HG02642 (cell line): ENCODE results near the gene PIGW.
"Not testable (repeated sequence)": the region's sequence is repeated elsewhere in the genome, so short reads cannot be mapped to it uniquely, and the experiment has no call there.

Experiments used
- ATAC-seq: cut with Tn5 transposase; IDR thresholded peaks from one replicate; pipeline ENCODE4 v1.9.1; 2021; ENCODE audit warnings: mild to moderate bottlenecking; ENCODE audit not compliant: unreplicated experiment, poor library complexity

PIGW gene

DNA sequence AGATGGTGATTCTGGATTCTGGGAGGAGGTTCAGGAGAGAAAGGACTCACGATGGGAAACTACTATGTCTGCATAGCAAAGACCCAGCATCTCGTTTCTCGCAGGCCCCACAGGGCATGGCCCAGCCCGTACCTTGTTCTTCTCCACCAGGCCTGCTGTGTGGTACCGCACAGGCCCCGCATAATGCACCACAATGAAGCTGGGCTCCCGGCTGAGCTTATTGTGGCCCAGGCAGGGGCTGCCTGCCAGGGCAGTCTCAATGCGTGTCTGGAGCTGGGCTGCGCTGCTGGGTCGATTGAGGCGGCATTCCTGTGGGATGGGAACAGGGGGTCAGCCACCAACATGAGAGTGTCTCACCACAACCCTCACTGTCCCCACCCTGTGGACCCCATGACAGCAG lies 28.0 kb upstream of the PIGW start:
- no peak for ATAC-seq

DNA sequence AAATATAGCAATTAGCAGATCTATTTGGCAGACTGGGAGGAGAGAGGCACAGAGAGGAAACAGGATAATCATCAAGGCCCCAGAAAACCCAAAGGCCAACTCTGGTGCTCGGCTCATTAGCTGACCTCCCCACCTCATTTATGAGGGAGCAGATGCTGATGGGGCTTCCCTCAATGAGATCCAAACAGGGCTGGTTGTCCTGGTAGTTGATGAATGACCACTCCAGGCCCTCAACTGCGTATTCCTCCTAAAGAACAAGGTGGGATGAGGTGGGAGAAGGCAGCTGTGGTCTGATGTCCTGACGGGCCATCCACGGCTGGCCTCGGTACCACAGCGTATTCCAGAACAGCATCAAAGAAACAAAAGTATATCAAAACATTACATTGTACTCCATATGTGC lies 27.5 kb upstream of the PIGW start:
- ATAC-seq: no peak

DNA sequence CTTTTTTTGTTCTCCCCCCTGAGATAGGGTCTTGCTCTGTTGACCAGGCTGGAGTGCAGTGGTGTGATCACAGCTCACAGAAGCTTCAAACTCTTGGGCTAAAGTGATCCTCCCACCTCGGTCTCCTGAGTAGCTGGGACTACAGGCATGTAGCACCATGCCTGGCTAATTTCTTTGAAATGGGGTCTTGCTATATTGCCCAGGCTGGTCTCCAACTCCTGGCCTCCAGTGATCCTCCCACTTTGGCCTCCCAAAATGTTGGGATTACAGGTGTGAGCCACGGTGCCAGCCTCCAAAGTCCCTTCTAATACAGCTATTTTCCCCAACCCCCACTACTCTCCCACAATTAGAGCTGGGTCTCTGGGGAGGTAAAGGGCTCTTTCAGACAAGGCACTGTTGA lies 26.3 kb upstream of the PIGW start:
- not testable (repeated sequence) for ATAC-seq

DNA sequence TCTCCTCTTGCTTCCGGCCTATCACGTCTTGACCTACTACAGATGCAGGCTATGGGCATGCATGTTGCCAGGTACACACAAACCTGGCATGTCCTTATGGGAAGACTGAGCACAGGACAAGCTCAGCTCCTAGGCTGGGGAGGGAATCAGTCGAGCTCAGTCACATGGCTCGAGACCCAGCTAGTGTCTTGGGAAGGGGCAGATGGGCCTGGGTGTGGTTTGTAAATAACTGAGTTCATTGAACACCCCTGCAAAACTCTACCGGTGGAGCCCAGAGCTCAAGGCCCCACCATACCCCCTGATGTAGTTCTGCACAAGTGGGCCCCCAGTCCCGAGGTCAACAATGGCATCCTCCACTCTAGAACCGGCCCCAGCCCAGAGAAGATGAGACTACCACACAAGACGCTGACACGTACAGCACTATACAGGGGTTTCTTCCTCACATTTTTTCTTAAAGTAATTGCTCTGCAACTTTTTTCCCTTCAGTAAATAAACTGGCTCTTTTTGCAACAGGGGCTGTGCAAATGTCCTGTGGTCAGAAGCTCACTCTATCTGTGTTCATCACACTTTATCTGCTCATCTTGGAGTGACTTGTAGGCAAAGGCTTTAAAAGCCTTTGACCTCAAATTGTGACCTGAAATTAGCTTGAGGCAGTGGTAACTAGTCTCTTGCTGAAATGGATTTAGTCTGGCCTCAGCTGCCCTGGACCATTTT lies 25.4 kb upstream of the PIGW start:
- ATAC-seq: no peak

DNA sequence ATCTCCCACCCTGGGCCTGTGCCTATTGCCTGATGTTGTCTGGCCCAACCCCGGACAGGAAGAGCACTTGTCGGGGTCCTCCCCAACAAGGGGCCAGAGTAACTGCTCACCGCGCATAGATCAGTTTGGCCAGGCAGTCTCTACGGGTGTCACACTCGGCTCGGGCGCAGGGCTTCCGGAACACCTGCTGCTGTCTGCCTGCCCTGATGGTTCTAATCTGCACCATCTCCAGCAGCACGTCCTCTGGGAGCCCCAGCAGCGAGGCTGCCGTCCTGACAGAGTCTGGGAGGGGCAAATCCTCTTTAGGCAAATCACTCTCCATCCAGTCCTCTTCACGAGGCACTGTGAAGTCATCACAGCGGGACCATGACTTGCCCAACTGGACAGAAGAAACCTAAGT lies 24.2 kb upstream of the PIGW start:
- no peak for ATAC-seq

DNA sequence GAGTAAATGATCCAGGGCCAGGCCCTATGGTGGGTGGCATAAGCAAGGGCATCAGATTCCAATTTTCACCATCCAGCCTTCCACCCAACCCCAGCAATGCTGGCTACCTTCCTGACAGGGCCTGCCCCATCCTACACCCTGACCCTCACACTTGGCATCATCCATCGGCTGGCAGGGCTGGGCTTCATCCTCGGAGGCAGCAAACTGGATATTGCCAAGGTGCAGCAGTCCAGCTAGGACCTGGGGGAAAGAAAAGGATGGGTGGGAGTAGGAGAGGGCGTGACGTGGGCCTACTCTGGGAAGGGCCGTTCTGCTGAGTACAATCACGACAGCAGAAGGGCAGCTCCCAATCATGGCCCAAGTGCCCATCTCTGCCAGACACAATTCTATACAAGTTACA lies 23.6 kb upstream of the PIGW start:
- no peak for ATAC-seq

DNA sequence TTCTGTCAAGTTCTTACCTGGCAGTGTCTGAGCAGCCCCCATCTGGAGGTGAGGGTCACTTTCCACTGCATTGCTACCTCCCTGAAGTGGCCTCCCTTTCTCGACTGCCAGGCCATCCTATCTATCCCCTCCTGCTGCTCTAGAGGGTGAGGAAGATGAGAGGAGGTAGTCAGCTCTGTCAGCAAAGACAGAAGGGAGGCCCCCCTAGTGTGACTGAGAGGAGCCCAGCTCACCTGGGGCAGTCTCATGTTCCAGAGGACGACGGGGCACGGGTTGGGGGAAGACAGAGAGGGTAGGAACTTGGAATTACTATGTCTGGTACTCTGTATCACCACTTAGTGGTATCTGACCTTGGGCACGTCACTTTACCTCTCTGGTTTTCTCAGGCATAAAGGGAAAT lies 22.1 kb upstream of the PIGW start:
- ATAC-seq: no peak

DNA sequence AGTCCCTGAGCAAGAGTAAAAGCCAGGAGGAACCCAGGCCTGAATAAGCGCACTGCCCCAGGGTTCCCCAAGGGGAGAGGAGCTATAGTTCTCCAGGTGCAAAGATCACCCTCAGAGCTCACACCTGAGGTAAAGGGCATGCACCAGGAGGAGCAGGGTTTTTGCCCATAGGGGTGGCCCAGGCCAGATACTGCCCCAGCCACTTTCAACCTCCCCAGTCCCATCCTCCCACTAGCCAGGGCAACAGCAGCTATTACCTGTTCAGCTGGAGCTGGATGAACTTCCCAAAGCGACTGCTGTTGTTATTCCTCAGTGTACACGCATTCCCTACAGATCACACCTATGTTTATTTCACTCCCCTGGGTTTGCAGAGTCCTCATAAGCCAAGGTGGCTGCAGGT lies 19.9 kb upstream of the PIGW start:
- no peak for ATAC-seq

DNA sequence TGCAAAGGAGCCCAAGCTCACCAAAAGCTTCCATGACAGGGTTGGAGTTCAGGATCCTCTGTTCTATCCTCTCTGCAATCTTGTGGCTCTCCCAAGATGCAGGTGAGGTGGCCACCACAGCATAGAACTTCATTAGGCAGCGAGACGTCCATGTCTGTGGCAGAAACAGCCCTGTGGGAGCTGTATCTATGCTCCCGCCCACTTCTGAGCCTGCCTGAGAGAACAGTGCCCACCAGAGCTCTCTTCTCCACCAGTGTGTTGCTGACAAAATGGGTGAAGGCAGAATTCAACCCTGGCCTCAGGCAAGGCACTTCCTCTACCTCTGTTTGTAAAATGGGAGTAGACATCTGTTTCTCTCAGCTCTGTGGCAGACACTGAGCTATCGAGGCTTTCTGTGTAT lies 18.9 kb upstream of the PIGW start:
- ATAC-seq: no peak

DNA sequence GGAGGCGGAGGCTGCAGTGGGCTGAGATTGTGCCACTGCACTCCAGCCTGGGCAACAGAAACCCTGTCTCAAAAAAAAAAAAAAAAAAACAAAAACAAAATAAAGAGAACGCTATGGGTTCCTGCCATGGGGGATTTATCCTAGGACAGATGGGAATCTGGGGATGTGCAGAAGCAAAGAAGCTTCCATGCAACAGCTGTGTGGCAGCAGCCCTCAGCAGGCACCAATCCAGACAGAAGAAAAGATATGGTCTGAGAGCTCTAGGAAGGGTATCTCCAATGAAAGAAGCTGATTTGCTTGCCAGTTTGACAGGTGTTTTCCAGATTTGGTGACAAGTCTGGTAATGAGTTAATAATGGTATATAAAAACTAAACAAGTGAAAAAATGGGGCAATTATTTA lies 11.7 kb upstream of the PIGW start:
- ATAC-seq: no peak

DNA sequence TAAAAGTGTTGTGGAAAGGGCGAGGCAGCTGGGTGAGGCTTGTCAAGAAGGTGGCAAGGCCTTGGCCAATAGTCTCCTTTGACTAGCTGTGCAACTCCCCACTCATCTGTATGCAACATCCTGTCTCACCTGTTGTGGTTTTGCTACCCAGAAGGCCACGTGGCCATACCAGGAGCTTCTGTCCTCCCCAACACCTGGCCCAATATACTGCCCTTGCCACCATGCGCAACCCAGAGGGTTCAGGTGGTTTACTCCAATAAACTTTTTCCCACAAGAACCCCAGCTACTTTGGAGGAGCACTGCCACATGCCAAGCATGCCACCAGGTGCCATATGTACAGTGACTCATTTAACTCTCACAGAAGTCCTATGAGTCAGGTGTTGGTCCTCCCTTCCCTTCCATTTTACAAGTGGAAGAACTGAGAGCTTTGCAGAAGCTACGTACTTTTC lies 10.3 kb upstream of the PIGW start:
- ATAC-seq: no peak

DNA sequence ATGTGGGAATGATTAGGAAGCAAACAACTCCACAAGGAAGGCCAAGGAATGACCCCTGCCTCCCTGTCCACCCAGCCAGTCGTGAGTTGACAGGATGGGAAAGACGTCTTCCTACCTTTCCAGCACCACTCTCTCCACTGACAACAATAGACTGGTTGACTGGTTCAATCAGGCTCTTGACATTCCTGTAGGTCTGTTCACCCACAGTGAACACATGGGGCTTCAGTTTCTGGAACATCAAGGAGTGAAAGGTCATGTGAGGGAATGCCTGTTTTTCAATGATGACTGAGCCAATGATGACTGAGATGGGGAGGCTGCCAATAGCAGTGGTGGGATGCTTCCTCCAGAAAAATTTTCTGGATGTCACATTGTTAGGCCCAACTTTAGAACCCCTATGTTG lies 9.7 kb upstream of the PIGW start:
- ATAC-seq: no peak

DNA sequence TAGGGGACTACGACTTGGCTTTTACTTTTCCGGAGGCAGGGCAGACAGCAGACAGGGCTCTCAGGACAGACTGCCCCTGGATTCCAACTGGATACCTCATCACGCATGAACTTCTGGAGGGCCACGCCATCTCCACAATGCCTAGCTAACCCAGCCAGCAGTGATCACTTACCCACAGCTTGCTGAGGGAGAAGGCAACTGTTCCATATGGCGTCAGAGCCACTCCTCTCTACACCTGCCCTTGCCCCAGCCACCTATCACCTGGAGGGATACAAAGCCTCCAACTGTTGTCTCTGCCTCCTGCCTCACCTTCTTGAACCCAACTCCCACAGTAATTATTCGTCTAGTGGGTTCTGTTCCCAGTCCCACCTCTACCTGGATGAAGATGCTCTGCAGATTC lies 8.9 kb upstream of the PIGW start:
- ATAC-seq: no peak

DNA sequence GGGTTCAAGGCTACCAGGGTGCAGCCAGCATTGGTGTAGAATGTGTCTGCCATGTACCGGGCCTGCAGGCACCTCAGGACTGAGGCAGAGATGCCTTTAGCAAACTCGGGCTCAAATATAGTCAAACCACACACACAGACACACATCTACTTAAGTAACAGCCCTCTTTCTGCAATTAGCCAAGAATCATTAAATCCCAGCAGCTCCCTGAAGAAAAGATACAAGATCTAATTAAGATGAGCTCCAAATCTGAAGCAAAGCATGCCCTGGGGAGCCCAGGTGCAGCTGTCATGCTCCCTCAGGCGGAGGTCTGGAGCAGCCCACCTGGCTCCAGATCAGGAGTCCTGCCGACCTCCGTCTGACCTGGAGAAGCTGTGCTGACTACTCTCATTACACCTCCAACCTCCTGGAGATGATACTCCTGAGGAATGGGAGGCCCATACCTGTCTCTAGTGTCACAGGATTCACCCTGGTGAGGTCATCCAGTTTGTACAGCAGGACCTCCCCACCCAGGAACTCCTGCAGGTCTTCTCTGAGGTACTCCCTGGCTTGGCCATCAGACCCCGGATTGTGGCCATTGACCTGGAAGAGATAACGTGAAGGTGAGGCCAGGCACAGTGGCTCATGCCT lies 7.1 kb upstream of the PIGW start:
- ATAC-seq: no peak

DNA sequence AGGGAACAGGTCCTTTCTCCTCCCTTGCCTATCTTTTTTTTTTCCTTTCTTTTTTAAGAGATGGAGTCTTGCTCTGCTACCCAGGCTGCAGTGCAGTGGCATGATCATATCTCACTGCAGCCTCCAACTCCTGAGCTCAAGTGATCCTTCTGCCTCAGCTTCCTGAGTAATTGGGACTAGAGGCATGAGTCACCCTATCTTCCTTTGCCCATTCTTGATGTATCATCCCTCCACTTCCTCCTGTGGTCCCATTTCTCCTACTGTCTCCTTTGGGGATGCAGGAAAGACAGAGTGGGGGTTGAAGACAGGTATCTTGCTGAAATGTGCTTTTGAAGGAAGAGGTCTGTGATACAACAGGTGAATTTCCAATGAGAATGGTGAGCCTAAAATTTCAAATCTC lies 5.7 kb upstream of the PIGW start:
- ATAC-seq: no peak

DNA sequence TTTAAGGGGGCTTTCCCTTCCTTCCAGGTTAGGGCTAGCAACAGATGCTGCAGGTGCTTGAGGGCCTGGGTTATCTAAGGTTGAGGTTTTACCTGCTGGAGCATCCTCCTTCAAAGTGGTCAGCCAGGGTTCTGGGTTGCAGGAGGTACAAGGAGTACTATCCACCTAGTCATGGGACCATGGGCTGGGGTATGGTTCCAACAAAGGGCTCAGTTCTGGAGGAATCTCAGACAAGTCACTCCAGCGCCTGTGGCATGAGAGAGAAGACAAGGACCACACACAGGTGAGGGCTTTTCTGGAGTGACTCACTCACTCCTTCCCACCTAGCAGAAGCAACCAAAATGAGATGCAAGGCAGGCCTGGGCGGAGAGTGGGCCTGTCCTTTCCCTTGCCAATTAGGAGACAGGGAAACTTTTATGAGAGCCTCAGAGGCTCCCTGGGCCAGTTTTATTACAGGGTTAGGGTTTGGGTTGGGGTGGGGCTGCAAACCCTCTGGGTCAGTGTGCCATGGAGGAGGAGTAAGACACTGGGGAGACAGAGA lies 2.3 kb upstream of the PIGW start:
- ATAC-seq: no peak

DNA sequence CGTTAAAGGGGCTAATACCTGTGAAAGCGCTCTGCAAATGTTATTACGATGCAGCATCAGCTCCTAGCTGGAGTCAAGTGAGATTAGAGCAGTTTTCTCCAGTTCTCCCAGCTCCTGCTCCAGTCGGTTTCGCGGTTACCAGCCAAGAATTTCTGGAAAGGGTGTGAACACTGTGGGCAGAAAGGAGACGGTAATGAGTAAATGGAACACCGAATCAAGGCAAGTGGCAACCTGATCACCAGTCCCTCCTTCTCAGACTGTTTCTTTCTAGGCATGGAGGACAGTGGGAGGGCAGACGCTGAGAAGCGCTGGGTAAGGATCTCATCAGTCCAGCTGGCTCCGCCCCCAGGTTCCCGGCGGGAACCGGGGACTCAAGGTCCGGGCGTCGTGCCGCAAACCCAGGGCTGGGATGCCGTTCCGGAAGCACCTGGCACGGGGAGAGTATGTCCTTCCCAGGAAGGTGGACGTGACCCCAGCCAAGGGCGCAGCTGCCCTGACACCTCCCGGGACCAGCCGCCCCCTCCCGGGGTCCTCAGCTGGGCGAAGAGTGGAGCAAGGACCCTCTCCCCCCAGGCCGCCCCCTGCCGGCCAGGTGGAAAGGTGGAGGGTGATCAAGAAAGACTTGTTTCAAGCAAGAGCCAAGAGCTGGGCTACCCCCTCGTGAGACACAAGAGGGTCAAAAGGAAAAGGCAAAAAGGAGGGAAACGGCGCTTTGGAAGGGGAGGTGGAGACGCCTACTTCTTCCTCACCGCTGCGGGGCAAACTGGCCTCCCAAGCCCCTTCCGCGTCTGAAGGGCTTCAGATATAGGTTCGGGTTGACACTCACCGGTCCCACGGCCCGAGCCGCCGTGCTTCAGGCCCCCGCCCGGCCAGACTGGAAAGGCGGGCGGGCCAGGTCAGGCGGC lies 600 bp upstream of the PIGW start:
- peak; percentile 36 for ATAC-seq

DNA sequence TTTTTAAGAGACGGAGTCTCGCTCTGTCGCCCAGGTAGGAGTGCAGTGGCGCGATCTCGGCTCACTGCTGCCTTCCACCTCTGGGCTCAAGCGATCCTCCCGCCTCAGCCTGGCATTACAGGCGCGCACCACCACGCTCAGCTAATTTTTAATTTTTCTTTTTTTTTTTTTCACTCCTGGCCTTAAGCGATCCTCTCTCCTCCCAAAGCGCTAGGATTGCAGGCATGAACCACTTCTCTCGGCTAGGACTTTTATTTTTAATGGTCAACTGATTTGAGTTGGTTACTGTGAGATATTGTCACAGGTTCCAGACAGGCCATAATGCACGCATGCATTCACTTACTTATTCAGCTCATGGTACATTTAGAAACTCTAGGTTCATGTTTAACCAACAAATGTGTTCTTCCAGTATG lies 888 bp downstream of the PIGW start:
- ATAC-seq: no peak

DNA sequence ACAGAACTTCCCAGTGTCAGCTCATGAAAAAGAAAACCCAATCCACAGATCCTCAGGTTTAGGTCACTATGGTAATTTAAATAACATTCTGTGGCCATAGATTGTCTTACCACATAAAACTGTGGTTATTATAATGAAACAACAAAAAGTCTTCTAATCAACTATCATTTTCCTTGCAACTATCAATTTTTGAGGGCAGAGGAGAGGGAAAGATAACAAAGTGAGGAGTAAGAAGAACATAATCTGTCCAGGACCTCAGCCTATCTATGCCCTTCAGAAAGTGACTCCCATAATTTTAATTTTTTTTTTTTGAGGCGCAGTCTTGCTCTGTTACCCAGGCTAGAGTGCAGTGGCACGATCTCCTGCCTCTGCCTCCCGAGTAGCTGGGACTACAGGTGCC lies 5.9 kb downstream of the PIGW start:
- no peak for ATAC-seq

DNA sequence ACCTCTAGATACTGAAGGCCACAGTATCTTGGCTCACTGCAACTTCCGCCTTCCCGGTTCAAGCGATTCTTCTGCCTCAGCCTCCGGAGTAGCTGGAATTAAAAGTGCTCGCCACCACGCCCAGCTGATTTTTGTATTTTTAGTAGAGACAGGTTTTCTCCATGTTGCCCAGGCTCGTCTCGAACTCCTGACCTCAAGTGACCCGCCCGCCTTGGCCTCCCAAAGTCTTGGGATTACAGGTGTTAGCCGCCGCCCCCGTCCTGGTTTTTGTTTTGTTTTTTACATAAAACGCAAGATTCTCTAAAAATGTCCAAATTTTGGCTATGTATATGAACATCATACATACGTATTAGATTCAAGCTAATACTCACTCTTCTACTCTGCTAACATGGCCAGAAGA lies 8.0 kb downstream of the PIGW start:
- no peak for ATAC-seq

DNA sequence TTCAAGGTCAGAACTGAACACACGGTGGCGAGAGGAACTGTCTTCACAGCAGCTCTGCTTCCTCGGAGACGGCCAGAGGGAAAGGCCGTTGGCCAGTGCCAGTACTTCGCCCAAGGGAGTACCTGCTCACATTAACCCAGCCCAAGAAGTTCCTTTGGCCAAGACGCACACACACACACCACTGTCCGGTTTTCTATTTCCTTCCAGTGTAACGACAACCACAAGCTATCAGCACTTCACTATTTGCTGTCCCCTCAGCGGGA lies 9.2 kb downstream of the PIGW start:
- peak; percentile 1 for ATAC-seq
